Epidermal melanocyte (primary cell): ENCODE measurements around the gene ZNF804B.
"Not testable (repeated sequence)": the region's sequence is repeated elsewhere in the genome, so short reads cannot be mapped to it uniquely, and the experiment has no call there.

Experiments
- DNase-seq: peaks from one replicate; pipeline ENCODE4 v3.0.0; 2011; ENCODE audit warnings: low spot score; ENCODE audit not compliant: insufficient read length

Gene ZNF804B

DNA sequence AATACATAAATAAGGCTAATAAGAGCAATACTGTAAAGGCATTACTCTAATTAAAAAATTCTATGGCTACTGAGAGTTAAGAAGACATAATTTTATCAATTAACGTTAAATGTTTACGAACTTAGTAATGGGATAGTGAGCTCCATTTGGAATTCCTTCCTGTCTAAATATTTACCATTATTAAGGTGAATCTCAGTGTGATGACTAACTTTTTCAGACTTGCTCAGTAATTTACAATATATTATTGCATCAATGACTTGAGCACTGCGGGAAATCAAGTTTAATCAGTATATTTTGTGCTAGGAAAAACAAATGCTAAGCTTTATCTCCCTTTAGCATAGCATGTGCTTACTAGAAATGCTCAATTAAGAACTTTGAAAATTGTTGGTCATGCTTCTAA is 318.5 kb downstream of the ZNF804B start:
- no peak for DNase-seq

DNA sequence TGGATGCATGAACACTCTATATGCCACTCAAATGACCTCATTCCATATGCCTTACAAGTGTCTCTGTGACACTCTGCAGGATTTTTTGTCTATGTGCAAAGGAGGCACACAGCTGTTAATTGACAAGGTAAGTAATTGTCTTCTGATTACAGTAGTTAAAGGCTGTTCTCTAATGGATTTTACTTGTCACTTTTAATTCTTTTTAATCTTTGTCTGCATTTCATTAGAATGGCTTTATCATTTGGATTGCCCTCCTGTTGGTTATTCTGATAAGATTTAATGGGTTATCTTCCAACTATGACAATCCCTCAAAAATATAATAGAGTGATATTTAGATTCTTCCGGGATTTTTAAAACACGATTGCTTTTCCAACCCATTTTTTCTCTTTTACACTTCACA is 326.1 kb downstream of the ZNF804B start:
- DNase-seq, result no peak

- no peak for DNase-seq
These were observed 332.1 kb downstream of the ZNF804B start for GRCh38 chr7:89091550-89091949.

GRCh38 chr7:89094269-89094668 is 334.8 kb downstream of the ZNF804B start:
- no peak for DNase-seq

DNA sequence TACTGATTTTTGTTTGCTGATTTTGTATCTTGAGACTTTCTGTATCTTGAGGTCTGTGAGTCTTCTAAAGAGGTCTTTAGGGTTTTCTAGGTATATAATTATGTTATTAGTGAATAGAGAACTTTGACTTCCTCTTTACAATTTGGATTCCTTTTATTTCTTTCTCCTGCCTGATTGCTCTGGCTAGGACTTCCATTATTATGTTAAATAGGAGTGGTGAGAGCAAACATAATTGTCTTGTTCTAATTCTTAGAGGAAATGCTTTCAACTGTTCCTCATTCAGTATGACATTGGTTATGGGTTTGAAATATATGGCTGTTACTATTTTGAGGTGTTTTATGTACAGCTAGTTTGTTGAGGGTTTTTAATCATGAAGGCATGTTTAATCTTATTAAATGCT is 344.1 kb downstream of the ZNF804B start:
- DNase-seq, result no peak

GRCh38 chr7:89104748-89105685 is 345.5 kb downstream of the ZNF804B start:
- no peak for DNase-seq

DNA sequence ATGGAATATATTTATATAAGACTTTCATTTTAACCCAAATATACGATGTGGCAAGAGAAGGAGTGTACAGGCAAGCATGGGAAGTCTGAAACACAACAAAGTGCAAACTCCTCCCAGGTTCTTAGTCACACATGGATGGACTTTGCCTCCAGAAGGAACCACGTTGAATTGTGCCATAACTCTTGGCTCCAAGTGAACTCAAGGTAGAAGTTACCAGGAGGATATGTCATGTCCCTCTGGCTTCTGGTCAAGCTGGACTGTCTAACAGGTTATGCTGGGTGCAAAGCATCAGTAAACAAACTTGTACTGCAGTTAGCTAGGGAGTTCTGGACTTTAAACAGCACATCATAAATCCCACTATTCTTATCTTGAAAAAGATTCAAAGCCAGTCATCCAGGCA is 364.4 kb downstream of the ZNF804B start:
- no peak for DNase-seq

DNA sequence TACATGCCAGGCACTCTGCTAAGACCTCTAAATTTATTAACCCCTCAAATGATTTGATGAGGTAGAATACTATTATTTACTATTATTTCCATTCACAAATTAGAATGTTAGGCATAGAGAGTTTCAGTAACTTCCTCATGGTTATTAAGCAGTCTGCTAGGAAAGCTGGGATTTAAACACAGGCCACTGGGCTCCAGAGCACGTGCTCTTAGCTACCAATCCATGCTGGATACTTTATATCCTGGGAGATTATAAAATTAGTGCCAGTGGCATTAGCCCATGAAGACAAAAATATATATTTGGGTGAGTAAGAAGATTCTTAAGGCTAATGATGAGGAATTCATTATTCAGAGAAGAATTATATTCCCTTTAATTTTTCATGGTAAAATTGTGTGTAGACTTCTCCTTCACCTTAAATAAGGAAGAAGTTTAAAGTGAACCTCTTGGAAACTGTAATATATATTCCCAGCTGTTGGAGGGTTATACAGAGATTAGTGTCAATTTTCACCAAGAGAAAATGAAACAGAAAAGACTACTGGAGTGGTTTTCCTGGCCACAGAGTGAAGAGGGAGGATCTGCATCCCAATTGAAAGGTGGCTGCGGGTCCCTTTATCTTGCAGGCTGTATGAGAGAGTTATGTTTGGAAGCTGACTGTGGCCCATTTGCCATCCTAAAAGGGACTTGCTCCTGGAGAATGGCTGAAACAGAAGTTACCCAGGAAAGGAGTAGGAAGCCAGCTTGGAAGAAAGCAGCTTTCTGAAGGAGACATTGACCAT is 370.3 kb downstream of the ZNF804B start:
- DNase-seq, result no peak

DNA sequence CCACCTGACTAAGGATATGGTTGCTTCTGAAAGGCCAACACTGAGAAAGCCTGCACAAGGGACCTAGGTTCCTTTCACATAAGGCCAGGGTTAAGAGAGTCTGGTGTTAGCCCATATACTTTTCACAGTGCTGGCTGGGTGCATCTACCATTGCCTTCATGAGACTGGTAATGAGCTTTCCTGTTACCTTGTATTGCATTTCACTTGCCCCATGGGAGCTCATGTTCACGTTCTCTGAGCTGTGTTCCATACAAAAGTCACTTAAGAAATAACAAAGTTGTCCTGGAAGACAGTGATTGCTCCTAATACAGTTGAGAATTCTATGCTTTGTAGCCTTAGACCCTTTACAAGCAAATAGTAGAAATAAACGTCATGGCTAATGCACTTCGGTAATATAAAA is 373.9 kb downstream of the ZNF804B start:
- DNase-seq, result no peak

DNA sequence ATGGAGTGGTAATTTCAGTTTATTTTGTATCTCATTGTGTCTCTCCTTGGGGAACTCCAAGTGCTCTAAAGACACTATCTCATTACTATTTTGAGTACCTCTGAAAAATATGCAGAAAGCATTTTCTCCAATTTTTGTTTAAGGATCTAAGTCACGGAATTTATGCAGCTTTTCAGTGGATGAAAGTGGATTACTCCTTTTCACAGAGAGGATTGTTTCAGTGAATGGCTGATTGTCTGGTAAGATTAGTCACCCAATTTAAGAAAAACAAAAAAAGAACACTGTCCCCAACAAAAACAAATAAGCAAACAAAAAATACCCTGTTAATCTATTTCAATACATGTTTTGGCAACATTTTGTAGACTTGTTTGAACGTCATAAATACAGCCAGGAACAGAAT is 374.3 kb downstream of the ZNF804B start:
- DNase-seq, result no peak

DNA sequence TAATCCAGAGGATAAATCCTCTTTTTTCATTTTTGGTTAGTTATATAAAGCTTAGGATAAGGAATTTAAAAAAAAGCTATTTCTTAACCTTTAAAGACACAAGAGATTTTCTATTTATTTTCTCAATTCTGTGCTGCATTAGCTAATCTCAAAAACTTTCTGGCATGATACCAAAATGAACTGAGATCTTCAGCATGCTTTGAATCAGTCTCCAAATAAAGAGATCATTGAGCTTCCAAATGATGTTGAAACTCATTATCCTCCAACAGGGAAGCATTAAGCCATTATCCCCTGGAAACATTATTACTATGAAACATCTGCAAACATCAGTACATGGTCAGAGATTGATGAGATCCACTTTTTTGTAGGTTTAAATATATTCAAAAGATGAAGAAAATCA is 386.3 kb downstream of the ZNF804B start:
- DNase-seq, result peak; percentile 20

DNA sequence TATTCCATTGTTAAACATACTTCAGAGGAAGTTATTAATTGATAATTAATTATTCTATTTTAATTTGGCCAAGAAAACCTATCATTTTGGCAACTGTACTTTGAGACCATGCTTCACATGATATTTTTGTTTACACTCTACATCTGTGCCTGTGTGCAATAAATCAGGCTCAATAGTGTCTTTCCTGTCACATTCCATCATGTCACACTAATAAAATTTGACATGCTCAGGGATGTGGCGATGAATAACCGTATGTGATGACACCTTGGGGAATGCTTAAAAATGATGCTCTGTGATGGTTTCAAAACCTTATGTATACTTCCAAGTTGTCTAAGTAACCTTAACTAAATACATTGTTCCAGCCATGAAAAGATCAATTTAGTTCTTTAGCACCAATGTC is 400.6 kb downstream of the ZNF804B start:
- no peak for DNase-seq

- no peak for DNase-seq
These were observed 405.9 kb downstream of the ZNF804B start for GRCh38 chr7:89165421-89165820.

DNA sequence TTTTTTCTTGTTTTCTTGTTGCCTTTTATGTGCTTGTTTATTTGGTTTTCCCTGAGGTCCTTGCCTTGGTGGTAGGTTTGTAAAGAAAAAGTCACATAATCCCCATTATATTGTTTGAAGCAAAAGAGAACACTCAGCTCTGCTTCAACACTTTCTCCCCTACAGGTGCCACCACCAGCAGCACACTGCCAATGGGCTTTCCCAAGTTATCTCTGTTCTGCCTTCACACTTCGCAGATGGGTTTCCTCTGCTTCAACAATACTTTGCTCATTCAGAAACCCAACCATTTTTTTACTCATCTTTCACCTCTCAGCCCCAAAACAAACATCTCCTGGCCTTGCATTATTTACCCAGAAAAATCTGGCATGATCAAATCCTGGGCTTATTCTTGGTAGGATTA is 411.1 kb downstream of the ZNF804B start:
- DNase-seq, result no peak

DNA sequence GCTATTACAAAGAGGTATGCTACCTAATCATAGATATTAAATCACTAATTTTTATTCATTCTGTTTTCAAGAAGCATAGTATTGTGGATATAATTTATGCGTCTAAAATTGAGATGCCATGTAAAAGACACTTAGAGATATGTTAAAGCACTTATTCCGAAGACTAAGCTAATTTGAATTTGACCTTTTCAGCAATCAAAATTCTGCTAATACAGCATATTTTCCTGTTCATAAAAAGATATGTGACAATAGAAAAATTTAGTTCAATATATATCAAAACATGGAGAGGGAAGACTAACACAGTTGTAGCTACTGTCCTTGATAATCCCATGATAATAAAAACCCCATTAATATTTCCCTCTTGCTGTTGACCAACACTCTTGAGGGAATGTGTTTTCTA is 422.6 kb downstream of the ZNF804B start:
- DNase-seq, result no peak

DNA sequence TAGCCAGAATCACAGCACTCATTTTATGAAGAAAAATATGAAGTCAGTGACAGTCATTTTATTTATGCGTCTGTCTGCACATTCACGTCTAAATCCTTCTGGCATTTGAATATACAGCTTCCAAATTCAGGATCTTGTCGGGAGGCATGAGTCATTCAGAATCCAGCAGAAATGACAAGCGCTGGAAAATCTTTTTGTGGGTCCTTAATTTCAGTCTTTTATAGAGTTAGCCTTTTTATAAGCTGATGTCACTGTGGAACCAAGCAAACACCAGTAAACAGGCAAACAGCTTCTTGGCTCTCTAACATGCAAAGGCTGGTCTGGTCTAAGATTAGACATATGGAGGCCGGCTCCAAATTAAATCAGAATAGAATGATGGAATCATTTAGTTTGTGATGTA is 424.2 kb downstream of the ZNF804B start:
- DNase-seq, result no peak

GRCh38 chr7:89200758-89201157 is 441.3 kb downstream of the ZNF804B start:
- no peak for DNase-seq

GRCh38 chr7:89223900-89224395 is 464.4 kb downstream of the ZNF804B start:
- DNase-seq, result no peak

GRCh38 chr7:89228688-89229171 is 469.2 kb downstream of the ZNF804B start:
- not testable (repeated sequence) for DNase-seq

- DNase-seq, result no peak
These were observed 478.7 kb downstream of the ZNF804B start for GRCh38 chr7:89238156-89238555.

DNA sequence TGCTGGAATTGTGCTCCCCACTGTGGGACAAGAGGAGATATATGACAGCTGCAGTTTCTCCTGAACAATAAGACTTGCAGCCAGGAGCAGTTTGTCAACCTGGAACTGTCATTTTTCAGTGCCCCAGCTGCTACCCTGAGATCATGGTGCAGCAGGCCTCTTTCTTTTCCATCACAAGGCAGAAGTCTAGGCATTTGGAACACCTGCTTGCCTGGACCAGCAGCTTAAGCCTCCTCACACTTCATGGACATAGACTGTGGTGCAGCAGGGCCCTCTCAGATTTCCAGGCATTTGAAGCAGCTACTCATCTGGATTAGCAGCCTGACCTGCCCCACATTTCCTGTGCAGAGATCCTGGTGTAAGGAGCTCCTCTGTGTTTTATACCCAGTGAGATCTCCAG is 486.7 kb downstream of the ZNF804B start:
- no peak for DNase-seq

GRCh38 chr7:89247207-89247606 is 487.7 kb downstream of the ZNF804B start:
- DNase-seq, result no peak
